CD4-positive, alpha-beta T cell (primary cell): ENCODE measurements around the gene BTNL9. TPM values are rescaled to one million over a fixed set of nuclear protein-coding genes. Genes with fewer than 3 reads are reported as not detected.

Source experiments
- ATAC-seq: fragments of 200-7000 bp; cut with Tn5 transposase; one replicate; pipeline ENCODE4 v1.10.0; 2022; ENCODE audit warnings: mild to moderate bottlenecking; ENCODE audit not compliant: poor library complexity
- CTCF ChIA-PET: fragments of 350-600 bp; sonication (Branson Sonifier 250); formaldehyde crosslinking; loops from one replicate; lab custom pipeline; 2021; ENCODE audit warnings: antibody characterized with exemption, inconsistent platforms; lab: Charles Lee
- POLR2A ChIA-PET: fragments of 350-600 bp; sonication (Branson Sonifier 250); formaldehyde crosslinking; loops from one replicate; lab custom pipeline; 2021; ENCODE audit warnings: antibody characterized with exemption, inconsistent platforms; lab: Charles Lee
- DNase-seq, 14 experiments: peaks; one replicate each; pipeline ENCODE4 v3.0.0-alpha.2; 2013 to 2020; ENCODE audit warnings: mixed read lengths in 2 of 14
- H3K27ac ChIP-seq, 2 donors: one replicate each; pipeline versions ENCODE4 v1.5.1 to v1.7.0; 2013; ENCODE audit warnings: low read length in 2 of 2, low read depth in 1 of 2, mild to moderate bottlenecking in 1 of 2
- H3K27me3 ChIP-seq, 2 experiments: 1 replicate in 1 of 2; 2 replicates in 1 of 2; pipeline versions ENCODE4 v1.6.1 to v1.7.0; 2013; ENCODE audit warnings: low read length in 2 of 2, control low read depth in 1 of 2, mild to moderate bottlenecking in 1 of 2, moderate library complexity in 1 of 2; ENCODE audit not compliant: insufficient read depth in 2 of 2, control insufficient read depth in 1 of 2
- H3K36me3 ChIP-seq: one replicate; pipeline ENCODE4 v1.6.1; 2013; ENCODE audit warnings: low read length, control low read depth; ENCODE audit not compliant: insufficient read depth
- H3K4me1 ChIP-seq: one replicate; pipeline ENCODE4 v1.6.1; 2013; ENCODE audit warnings: low read length, control low read depth; ENCODE audit not compliant: insufficient read depth
- H3K4me3 ChIP-seq: one replicate; pipeline ENCODE4 v1.5.1; 2013; ENCODE audit warnings: mild to moderate bottlenecking, low read length, moderate library complexity
- H3K9me3 ChIP-seq, 2 experiments: 1 replicate in 1 of 2; 2 replicates in 1 of 2; pipeline versions ENCODE4 v1.6.1 to v1.7.0; 2013; ENCODE audit warnings: low read length in 2 of 2, mild to moderate bottlenecking in 2 of 2, control low read depth in 1 of 2, moderate library complexity in 1 of 2; ENCODE audit not compliant: control insufficient read depth in 1 of 2, insufficient read depth in 1 of 2
- H3K27ac Mint-ChIP-seq: one replicate; pipeline ENCODE4 v1.8.0; 2020; ENCODE audit warnings: mixed read lengths
- H3K27me3 Mint-ChIP-seq: one replicate; pipeline ENCODE4 v1.8.0; 2021; ENCODE audit warnings: mixed read lengths
- H3K36me3 Mint-ChIP-seq: one replicate; pipeline ENCODE4 v1.8.0; 2021; ENCODE audit warnings: low read depth, mixed read lengths
- H3K4me1 Mint-ChIP-seq: one replicate; pipeline ENCODE4 v1.8.0; 2021; ENCODE audit warnings: low read depth, mixed read lengths
- H3K4me3 Mint-ChIP-seq: one replicate; pipeline ENCODE4 v1.8.0; 2020; ENCODE audit warnings: mild to moderate bottlenecking, mixed read lengths
- H3K9me3 Mint-ChIP-seq: one replicate; pipeline ENCODE4 v1.8.0; 2020; ENCODE audit warnings: mixed read lengths
- intact Hi-C, 2 experiments: fragments of 100-400 bp; cut with DNase I in 1 of 2; cut with micrococcal nuclease in 1 of 2; formaldehyde crosslinking; loops; one replicate each; pipeline versions ENCODE4 v1.15.1 to v1.9.0; 2023 to 2025; cut with DNase I, micrococcal nuclease
- total RNA-seq, 174 experiments: library from RNA in 2 of 174; stranded (reverse) in 2 of 174; gene quantifications; one replicate each; pipeline ENCODE4 v1.2.3 and lab custom pipeline; 2021 to 2026
- TF ChIP-seq, protein P1 (sequence below): fragments of 200-600 bp; IDR thresholded peaks from one replicate; pipeline ENCODE4 v1.8.0; 2022; ENCODE audit warnings: antibody characterized with exemption, mild to moderate bottlenecking

The BTNL9 gene
- total RNA-seq, 2 experiments from 2014 or later: not detected

DNA sequence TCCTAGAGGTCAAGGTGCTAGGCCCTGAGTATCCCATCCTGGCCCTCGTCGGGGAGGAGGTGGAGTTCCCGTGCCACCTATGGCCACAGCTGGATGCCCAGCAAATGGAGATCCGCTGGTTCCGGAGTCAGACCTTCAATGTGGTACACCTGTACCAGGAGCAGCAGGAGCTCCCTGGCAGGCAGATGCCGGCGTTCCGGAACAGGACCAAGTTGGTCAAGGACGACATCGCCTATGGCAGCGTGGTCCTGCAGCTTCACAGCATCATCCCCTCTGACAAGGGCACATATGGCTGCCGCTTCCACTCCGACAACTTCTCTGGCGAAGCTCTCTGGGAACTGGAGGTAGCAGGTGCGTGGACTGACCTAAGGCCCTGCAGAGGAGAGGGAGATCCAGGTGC is 7.9 kb downstream of the BTNL9 start:
- no peak overlapping the region for H3K4me3 Mint-ChIP-seq
- H3K27ac ChIP-seq: no peak overlapping the region
- H3K36me3 Mint-ChIP-seq: no peaks in the 10 kb centered on the region
- TF ChIP-seq, protein P1, sequence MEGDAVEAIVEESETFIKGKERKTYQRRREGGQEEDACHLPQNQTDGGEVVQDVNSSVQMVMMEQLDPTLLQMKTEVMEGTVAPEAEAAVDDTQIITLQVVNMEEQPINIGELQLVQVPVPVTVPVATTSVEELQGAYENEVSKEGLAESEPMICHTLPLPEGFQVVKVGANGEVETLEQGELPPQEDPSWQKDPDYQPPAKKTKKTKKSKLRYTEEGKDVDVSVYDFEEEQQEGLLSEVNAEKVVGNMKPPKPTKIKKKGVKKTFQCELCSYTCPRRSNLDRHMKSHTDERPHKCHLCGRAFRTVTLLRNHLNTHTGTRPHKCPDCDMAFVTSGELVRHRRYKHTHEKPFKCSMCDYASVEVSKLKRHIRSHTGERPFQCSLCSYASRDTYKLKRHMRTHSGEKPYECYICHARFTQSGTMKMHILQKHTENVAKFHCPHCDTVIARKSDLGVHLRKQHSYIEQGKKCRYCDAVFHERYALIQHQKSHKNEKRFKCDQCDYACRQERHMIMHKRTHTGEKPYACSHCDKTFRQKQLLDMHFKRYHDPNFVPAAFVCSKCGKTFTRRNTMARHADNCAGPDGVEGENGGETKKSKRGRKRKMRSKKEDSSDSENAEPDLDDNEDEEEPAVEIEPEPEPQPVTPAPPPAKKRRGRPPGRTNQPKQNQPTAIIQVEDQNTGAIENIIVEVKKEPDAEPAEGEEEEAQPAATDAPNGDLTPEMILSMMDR: no peak
- H3K9me3 Mint-ChIP-seq: no peaks in the 10 kb centered on the region
- no peak for ATAC-seq
- no peaks in the 10 kb centered on the region for H3K36me3 ChIP-seq
- POLR2A ChIA-PET: no interaction called here
- intact Hi-C loops: no loop called here
- no peak overlapping the region for H3K27ac Mint-ChIP-seq
- DNase-seq: no peak
- H3K9me3 ChIP-seq: peaks cover 0 to 17% of the 10 kb centered on the region in 2 experiments
- H3K4me3 ChIP-seq: no peak overlapping the region
- H3K27me3 Mint-ChIP-seq: peaks cover 35% of the 10 kb centered on the region
- H3K4me1 Mint-ChIP-seq: peaks cover 7% of the 10 kb centered on the region
- H3K4me1 ChIP-seq: peaks cover 7% of the 10 kb centered on the region
- CTCF ChIA-PET: interaction anchor here (1.4 kb wide), 1 partner anchor 263 kb away, joined by 3 read pairs; no protein-coding TSS in a partner anchor
- peaks cover 53 to 76% of the 10 kb centered on the region in 2 experiments for H3K27me3 ChIP-seq

- Histone ChIP-seq H3K27me3 (peaks cover 66 to 83% of the 10 kb centered on the region in 2 experiments), H3K27ac (no peak overlapping the region), H3K9me3 (peaks cover 0 to 24% of the 10 kb centered on the region in 2 experiments), H3K4me3 (no peak overlapping the region), H3K4me1 (peaks cover 16% of the 10 kb centered on the region), H3K36me3 (no peaks in the 10 kb centered on the region)
- Mint-ChIP-seq H3K27ac (no peak overlapping the region), H3K36me3 (no peaks in the 10 kb centered on the region), H3K4me3 (no peak overlapping the region), H3K9me3 (no peaks in the 10 kb centered on the region), H3K4me1 (peaks cover 20% of the 10 kb centered on the region), H3K27me3 (peaks cover 54% of the 10 kb centered on the region)
- POLR2A ChIA-PET: no interaction called here
- CTCF ChIA-PET: no interaction called here
- no peak for DNase-seq
- ATAC-seq: no peak
- intact Hi-C loops: no loop called here
- TF ChIP-seq, protein P1: no peak
Measured at GRCh38 chr5:181050016-181050415, 9.9 kb downstream of the BTNL9 start.

- Histone ChIP-seq H3K4me3 (no peak overlapping the region), H3K4me1 (peaks cover 16% of the 10 kb centered on the region), H3K36me3 (no peaks in the 10 kb centered on the region), H3K27me3 (peaks cover 71 to 86% of the 10 kb centered on the region in 2 experiments), H3K27ac (no peak overlapping the region), H3K9me3 (peaks cover 0 to 20% of the 10 kb centered on the region in 2 experiments)
- TF ChIP-seq, protein P1: no peak
- Mint-ChIP-seq H3K9me3 (no peaks in the 10 kb centered on the region), H3K27me3 (peaks cover 73% of the 10 kb centered on the region), H3K36me3 (no peaks in the 10 kb centered on the region), H3K4me1 (peaks cover 20% of the 10 kb centered on the region), H3K4me3 (peak overlapping the region; percentile 84), H3K27ac (no peak overlapping the region)
- intact Hi-C loops: no loop called here
- ATAC-seq (no peak), DNase-seq (no peak)
- ChIA-PET CTCF (no interaction called here), POLR2A (no interaction called here)
Measured at GRCh38 chr5:181051841-181052671, 12.0 kb downstream of the BTNL9 start.
